ENCODE measurements around the gene SLC37A1. TPM values are rescaled to one million over a fixed set of nuclear protein-coding genes. Genes with fewer than 3 reads are reported as not detected.

SLC37A1 gene
- total RNA-seq, 1 donor from 2014 or later: 28.9 TPM

DNA sequence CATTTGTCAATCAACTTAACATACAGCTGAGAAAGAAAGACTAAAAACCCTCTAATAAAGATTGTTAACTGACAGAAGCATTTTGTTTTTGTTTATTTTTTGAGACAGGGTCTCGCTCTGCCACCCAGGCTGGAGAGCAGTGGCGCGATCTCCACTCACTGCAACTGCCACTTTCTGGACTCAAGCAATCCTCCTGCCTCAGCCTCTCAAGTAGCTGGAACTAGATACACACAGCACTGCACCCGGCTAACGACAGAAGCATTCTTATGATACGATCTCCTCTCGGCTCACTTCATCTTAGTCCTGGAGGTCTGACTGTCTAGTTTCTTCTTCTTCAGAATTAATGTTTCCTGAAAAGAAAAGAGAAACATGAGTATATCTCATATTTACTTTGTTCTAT is 41.1 kb upstream of the SLC37A1 start:
- TF ChIP-seq, protein P1, sequence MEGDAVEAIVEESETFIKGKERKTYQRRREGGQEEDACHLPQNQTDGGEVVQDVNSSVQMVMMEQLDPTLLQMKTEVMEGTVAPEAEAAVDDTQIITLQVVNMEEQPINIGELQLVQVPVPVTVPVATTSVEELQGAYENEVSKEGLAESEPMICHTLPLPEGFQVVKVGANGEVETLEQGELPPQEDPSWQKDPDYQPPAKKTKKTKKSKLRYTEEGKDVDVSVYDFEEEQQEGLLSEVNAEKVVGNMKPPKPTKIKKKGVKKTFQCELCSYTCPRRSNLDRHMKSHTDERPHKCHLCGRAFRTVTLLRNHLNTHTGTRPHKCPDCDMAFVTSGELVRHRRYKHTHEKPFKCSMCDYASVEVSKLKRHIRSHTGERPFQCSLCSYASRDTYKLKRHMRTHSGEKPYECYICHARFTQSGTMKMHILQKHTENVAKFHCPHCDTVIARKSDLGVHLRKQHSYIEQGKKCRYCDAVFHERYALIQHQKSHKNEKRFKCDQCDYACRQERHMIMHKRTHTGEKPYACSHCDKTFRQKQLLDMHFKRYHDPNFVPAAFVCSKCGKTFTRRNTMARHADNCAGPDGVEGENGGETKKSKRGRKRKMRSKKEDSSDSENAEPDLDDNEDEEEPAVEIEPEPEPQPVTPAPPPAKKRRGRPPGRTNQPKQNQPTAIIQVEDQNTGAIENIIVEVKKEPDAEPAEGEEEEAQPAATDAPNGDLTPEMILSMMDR (IDR thresholded peaks at IDR 0.05): no peak
- intact Hi-C loops (cut with DNase I): no loop called here

DNA sequence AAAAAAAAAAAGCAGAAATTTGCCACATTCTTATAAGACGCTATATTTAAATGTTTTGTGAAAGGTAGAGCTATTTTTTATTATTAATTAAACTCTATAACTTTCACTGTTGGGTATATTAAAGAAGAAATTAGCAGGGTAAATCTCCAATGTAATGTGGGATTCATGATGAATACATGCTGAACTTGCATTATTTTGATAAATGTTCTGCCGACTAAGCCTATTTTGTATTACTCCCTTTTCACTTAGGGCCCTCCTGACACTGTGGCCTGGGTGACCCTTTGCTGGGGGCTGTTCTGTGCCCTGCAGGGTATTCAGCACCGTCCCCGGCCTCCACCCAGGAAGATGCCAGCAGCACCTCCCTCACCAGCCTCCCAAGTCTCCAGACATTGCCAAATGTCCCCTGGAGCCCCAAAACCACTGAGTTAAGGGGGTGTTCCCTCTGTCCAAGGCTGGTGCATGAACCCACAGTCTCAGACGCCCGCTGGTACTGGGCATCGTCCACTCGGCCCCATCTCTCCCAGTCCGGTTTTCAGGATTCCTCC is 40.1 kb upstream of the SLC37A1 start:
- Histone ChIP-seq H3K27ac (no peak overlapping the region), H3K36me3 (no peaks in the 10 kb centered on the region), H3K9me3 (no peaks in the 10 kb centered on the region), H3K4me3 (no peak overlapping the region), H3K4me1 (no peaks in the 10 kb centered on the region), H3K27me3 (ENCODE audit: low read depth) (no peaks in the 10 kb centered on the region)
- DNase-seq: no peak
- intact Hi-C loops (cut with DNase I): no loop called here
- TF ChIP-seq, protein P1 (IDR thresholded peaks at IDR 0.05): no peak
- ATAC-seq: no peak

More for the DNA sequence above, 41.1 kb upstream of the SLC37A1 start:
- no peak for ATAC-seq
- Histone ChIP-seq H3K27ac (no peak overlapping the region), H3K27me3 (ENCODE audit: low read depth) (no peaks in the 10 kb centered on the region), H3K4me1 (no peaks in the 10 kb centered on the region), H3K9me3 (no peaks in the 10 kb centered on the region), H3K4me3 (no peak overlapping the region), H3K36me3 (no peaks in the 10 kb centered on the region)
- no peak for DNase-seq

DNA sequence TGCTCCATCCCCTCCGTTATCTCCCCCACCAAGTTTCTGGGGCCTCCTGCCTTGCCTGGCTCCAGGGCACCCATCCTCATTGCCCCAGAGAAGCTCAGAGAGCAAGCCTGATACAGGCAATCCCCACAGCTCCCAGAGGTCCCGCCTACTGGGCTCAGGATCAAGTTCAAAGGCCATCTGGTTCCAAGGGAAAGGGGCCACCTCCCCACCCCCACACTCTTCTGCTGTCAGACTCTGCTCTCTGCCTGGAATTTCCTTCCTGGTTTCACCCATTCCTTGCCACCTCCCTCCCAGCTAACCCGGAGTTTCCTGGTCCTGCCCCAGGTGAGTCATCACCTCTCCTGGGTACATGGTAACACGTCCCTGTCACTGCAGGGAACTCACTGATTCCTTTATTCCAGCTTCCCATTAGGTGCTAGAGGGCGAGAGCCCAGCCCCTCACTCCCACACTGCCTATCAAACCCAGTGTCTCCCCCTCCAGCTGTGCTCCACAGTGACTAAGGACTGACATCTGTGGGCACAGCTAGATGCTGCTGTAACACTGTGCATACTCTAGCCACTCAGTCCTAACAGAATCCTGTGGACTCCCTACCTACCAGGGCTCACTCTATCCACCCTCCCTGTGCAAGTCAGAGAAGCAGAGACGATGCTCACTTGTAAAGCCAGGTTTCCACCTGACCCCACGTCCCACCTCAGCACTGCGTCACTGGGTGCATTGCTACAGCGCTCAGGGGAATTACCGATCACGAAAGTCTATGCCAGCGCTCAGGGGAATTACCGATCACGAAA is 39.4 kb upstream of the SLC37A1 start:
- TF ChIP-seq, protein P1 (IDR thresholded peaks at IDR 0.05): no peak
- no peaks in the 10 kb centered on the region for H3K9me3 ChIP-seq

DNA sequence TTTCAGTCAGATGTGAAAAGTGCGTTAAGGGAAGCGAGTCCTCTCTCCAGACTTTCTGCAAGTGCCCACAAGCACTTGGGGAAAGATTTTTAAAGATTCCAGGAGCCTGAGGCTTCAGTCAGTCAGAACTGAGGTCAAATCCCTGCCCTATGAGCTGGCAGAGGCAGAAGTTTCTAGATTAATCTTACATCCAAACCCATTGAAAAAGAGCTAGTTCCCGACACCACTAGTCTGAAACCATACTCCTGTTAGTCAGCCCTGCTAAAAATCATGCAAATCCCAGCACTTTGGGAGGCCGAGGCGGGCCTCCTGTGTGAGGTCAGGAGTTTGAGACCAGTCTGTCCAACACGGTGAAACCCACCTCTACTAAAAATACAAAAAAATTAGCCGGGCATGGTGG is 38.6 kb upstream of the SLC37A1 start:
- TF ChIP-seq, protein P1 (IDR thresholded peaks at IDR 0.05): no peak
- H3K27me3 ChIP-seq (ENCODE audit: low read depth): no peaks in the 10 kb centered on the region
- no peak for DNase-seq
- no peak overlapping the region for H3K27ac ChIP-seq
- no peaks in the 10 kb centered on the region for H3K36me3 ChIP-seq
- intact Hi-C loops (cut with DNase I): no loop called here
- H3K4me3 ChIP-seq: no peak overlapping the region
- ATAC-seq: no peak
- H3K9me3 ChIP-seq: no peaks in the 10 kb centered on the region
- H3K4me1 ChIP-seq: no peaks in the 10 kb centered on the region

More for the DNA sequence above, 39.4 kb upstream of the SLC37A1 start:
- ATAC-seq (peak; percentile 85 to 93), DNase-seq (no peak)
- Histone ChIP-seq H3K27me3 (ENCODE audit: low read depth) (no peaks in the 10 kb centered on the region), H3K27ac (no peak overlapping the region), H3K4me1 (no peaks in the 10 kb centered on the region), H3K36me3 (no peaks in the 10 kb centered on the region), H3K4me3 (no peak overlapping the region)
- intact Hi-C loops (cut with DNase I): no loop called here

DNA sequence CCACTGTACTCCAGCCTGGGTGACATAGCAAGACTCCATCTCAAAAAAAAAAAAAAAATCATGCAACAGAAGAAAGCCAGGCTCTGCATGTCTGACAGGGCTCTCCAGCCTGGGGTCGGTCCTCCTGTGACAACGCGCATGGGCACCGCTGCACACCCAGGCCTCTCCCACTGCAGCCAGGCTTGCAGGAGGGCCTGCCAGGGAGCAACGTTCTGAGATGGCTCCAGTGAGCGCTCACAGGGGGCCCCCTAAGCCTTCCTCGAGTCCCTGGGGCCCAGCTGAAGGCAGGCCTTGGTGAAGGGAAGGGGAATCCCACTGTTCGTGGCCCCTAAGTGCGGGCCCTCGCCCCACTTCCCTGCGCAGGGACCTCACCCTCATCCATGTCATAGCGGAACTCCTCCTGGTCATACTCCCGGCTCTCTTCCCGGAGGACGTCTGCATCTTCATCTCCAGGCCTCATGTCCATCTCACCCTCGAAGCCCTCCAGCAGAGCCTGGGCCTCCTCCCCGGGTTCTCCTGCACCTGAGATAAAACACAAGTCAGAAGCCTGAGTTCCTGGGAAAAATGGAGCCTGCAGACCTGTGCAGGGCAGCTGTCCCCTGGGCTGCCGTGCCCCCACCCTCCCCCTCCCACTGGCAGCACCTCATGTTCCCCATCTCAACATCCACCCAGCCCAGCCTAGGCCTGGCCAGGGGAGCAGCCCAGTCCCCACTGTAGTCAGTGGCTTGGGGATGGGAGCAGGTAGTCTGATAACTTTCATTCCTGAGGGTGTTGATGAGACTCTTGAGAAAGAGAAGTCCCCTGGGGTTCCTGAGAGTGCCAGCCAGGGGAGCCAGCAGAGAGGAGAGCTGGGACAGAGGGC is 37.9 kb upstream of the SLC37A1 start:
- Histone ChIP-seq H3K4me3 (no peak overlapping the region), H3K27ac (no peak overlapping the region), H3K9me3 (no peaks in the 10 kb centered on the region), H3K36me3 (no peaks in the 10 kb centered on the region), H3K4me1 (no peaks in the 10 kb centered on the region), H3K27me3 (ENCODE audit: low read depth) (no peaks in the 10 kb centered on the region)
- intact Hi-C loops (cut with DNase I): no loop called here
- DNase-seq: no peak
- no peak for ATAC-seq
- TF ChIP-seq, protein P1 (IDR thresholded peaks at IDR 0.05): no peak
